GM23338 (cell line): ENCODE results near the gene NME3. TPM values are rescaled to one million over a fixed set of nuclear protein-coding genes. Genes with fewer than 3 reads are reported as not detected.

ENCODE experiments used
- ATAC-seq: fragments of 200-7000 bp; cut with Tn5 transposase; 3 replicates; pipeline ENCODE4 v1.9.1; 2020
- DNase-seq: peaks from one replicate; pipeline ENCODE4 v3.0.0-alpha.2; 2015; ENCODE audit warnings: low spot score
- H2AFZ ChIP-seq: fragments of 200-600 bp; sonication (generic); 2 replicates; pipeline ENCODE4 v1.8.0; 2016; ENCODE audit warnings: antibody characterized with exemption, mild to moderate bottlenecking, moderate library complexity
- H3F3A ChIP-seq: fragments of 200-600 bp; sonication (generic); replicated peaks from 2 replicates; pipeline ENCODE4 v1.8.0; 2017; ENCODE audit warnings: antibody characterized with exemption, mixed run types, low read depth
- H3K27ac ChIP-seq: fragments of 200-600 bp; sonication (generic); 2 replicates; pipeline ENCODE4 v1.6.1; 2016; ENCODE audit warnings: low read depth
- H3K27me3 ChIP-seq: fragments of 200-600 bp; sonication (generic); 2 replicates; pipeline ENCODE4 v1.8.0; 2016; ENCODE audit warnings: mild to moderate bottlenecking, mixed run types, moderate library complexity; ENCODE audit not compliant: insufficient read depth
- H3K36me3 ChIP-seq: fragments of 200-600 bp; sonication (generic); 2 replicates; pipeline ENCODE4 v1.8.0; 2016; ENCODE audit warnings: mild to moderate bottlenecking; ENCODE audit not compliant: insufficient read depth
- H3K4me1 ChIP-seq: fragments of 200-600 bp; sonication (generic); 2 replicates; pipeline ENCODE4 v1.8.0; 2016; ENCODE audit warnings: mild to moderate bottlenecking, moderate library complexity; ENCODE audit not compliant: insufficient read depth
- H3K4me2 ChIP-seq: fragments of 200-600 bp; sonication (generic); 2 replicates; pipeline ENCODE4 v1.7.1; 2017; ENCODE audit warnings: mixed run types
- H3K4me3 ChIP-seq: fragments of 200-600 bp; sonication (generic); 2 replicates; pipeline ENCODE4 v1.6.1; 2016; ENCODE audit warnings: mixed run types
- H3K79me2 ChIP-seq: fragments of 200-600 bp; sonication (generic); replicated peaks from 2 replicates; pipeline ENCODE4 v1.8.0; 2017; ENCODE audit warnings: mild to moderate bottlenecking; ENCODE audit not compliant: insufficient read depth
- H3K9me2 ChIP-seq: fragments of 200-600 bp; sonication (generic); 2 replicates; pipeline ENCODE4 v1.8.0; 2017; ENCODE audit not compliant: insufficient read depth
- H4K20me1 ChIP-seq: fragments of 200-600 bp; sonication (generic); replicated peaks from 2 replicates; pipeline ENCODE4 v1.8.0; 2017; ENCODE audit warnings: mild to moderate bottlenecking; ENCODE audit not compliant: insufficient read depth
- H3K27ac Mint-ChIP-seq: 2 replicates; pipeline ENCODE4 v1.8.0; 2020; ENCODE audit warnings: inconsistent platforms, mild to moderate bottlenecking, moderate library complexity, mixed read lengths
- H3K27me3 Mint-ChIP-seq: 3 replicates; pipeline ENCODE4 v1.8.0; 2022; ENCODE audit warnings: low read depth, mild to moderate bottlenecking, moderate library complexity, mixed read lengths, inconsistent platforms; ENCODE audit not compliant: insufficient read depth, poor library complexity
- H3K36me3 Mint-ChIP-seq: 3 replicates; pipeline ENCODE4 v1.8.0; 2021; ENCODE audit warnings: low read depth, mild to moderate bottlenecking, inconsistent platforms, moderate library complexity, mixed read lengths
- H3K4me1 Mint-ChIP-seq: 3 replicates; pipeline ENCODE4 v1.8.0; 2020; ENCODE audit warnings: mild to moderate bottlenecking, inconsistent platforms, mixed read lengths
- H3K4me3 Mint-ChIP-seq: 3 replicates; pipeline ENCODE4 v1.8.0; 2021; ENCODE audit warnings: moderate library complexity, mild to moderate bottlenecking, inconsistent platforms, mixed read lengths
- H3K9me3 Mint-ChIP-seq: 3 replicates; pipeline ENCODE4 v1.8.0; 2020; ENCODE audit warnings: moderate library complexity, mild to moderate bottlenecking, inconsistent platforms, mixed read lengths
- CREB1 ChIP-seq: fragments of 250-450 bp; sonication (Bioruptor Pico); IDR thresholded peaks from 2 replicates; pipeline ENCODE4 v1.5.0; 2020; ENCODE audit warnings: low read depth, mild to moderate bottlenecking, moderate library complexity
- EZH2 ChIP-seq: fragments of 200-600 bp; sonication (generic); IDR thresholded peaks from one replicate; pipeline ENCODE4 v1.8.0; 2017; ENCODE audit warnings: antibody characterized with exemption, mild to moderate bottlenecking, low read depth; ENCODE audit not compliant: unreplicated experiment
- EZH2phosphoT487 ChIP-seq: fragments of 200-600 bp; sonication (generic); IDR thresholded peaks from one replicate; pipeline ENCODE4 v1.8.1; 2018; ENCODE audit warnings: antibody characterized with exemption; ENCODE audit not compliant: unreplicated experiment
- JUNB ChIP-seq: IDR thresholded peaks from one replicate; pipeline ENCODE4 v1.6.1; 2016; ENCODE audit warnings: antibody characterized with exemption; ENCODE audit not compliant: unreplicated experiment
- NANOG ChIP-seq: IDR thresholded peaks from 2 replicates; pipeline ENCODE4 v1.6.1; 2016; ENCODE audit warnings: antibody characterized with exemption, borderline replicate concordance
- POLR2AphosphoS5 ChIP-seq: IDR thresholded peaks from 2 replicates; pipeline ENCODE4 v1.6.1; 2016; ENCODE audit warnings: antibody characterized with exemption, low read depth
- ZNF114 ChIP-seq: fragments of 250-450 bp; sonication (Bioruptor Pico); IDR thresholded peaks from 2 replicates; pipeline ENCODE4 v1.5.0; 2020; ENCODE audit warnings: mild to moderate bottlenecking, moderate library complexity
- ZNF331 ChIP-seq: fragments of 250-450 bp; sonication (Bioruptor Pico); IDR thresholded peaks from 2 replicates; pipeline ENCODE4 v1.5.0; 2020; ENCODE audit warnings: low read depth, mild to moderate bottlenecking, moderate library complexity
- polyA plus RNA-seq: library from polyadenylated mRNA; unstranded; fragments of >200 nt; fragmentation: Nextera tagmentation; extraction: Ambion mirVana; gene quantifications from 2 replicates; pipeline ENCODE4 v1.2.1, GENCODE V29; 2016
- total RNA-seq: library from RNA; depleted of rRNA; stranded (reverse); fragments of >200 nt; shearing (Covaris generic); gene quantifications from 2 replicates; pipeline ENCODE4 v1.2.3, GENCODE V29; 2014
- TF ChIP-seq, protein P1 (sequence below), 2 experiments: fragments of 200-600 bp in 1 of 2; sonication (generic) in 1 of 2; conservative IDR thresholded peaks; 2 replicates each; pipeline versions ENCODE4 v1.5.1 to v1.6.1; 2016 to 2017; ENCODE audit warnings: antibody characterized with exemption in 2 of 2, low read depth in 2 of 2, mild to moderate bottlenecking in 2 of 2, moderate library complexity in 1 of 2
- TF ChIP-seq, protein P2 (sequence below): IDR thresholded peaks from one replicate; pipeline ENCODE4 v1.6.1; 2018; ENCODE audit warnings: antibody characterized with exemption; ENCODE audit not compliant: unreplicated experiment
- TF ChIP-seq, protein P3 (sequence below): fragments of 250-450 bp; sonication (Bioruptor Pico); IDR thresholded peaks from 2 replicates; pipeline ENCODE4 v1.5.0; 2020; ENCODE audit warnings: mild to moderate bottlenecking, moderate library complexity
- TF ChIP-seq, protein P4 (sequence below): IDR thresholded peaks from 2 replicates; pipeline ENCODE4 v1.6.1; 2016; ENCODE audit warnings: antibody characterized with exemption

NME3 gene
- total and polyA plus RNA-seq, 2 experiments from 2014 or later: 95.3 to 130 TPM

DNA sequence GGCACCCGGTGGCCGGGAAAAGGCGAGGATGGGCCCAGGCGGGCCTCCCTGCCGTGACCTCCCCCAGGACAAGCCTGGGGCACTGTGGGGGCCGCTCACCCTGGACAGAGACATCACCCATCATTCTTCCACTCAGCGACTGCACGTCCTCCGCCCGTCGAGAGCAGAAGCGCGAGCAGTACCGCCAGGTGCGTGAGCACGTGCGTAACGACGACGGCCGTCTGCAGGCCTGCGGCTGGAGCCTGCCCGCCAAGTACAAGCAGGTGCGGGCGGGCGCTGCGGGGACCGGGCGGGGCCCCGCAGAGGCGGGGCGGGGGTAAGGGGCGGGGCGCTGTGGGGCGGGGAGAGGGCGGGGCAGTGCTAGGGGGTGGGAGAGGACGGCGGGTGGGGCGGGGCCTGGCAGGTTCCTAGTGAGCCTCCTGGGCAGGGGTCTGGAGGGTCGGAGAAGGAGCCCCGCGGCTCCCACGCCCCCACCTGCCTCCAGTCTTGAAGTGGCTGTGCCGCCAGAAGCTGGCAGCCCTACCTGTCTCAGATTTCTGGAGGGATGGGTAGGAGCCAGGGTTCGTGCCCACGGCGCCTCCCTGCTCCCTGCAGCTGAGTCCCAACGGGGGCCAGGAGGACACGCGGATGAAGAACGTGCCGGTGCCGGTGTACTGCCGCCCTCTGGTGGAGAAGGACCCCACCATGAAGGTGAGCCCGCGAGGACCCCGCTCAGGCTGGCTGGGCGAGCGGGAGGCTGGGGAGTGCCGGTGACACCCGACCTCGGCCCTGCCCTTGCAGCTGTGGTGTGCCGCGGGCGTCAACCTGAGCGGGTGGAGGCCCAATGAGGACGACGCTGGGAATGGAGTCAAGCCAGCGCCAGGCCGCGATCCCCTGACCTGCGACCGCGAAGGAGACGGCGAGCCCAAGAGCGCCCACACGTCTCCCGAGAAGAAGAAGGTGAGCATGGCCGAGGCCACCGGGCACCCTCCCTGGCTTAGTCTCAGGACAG, 7.5 kb downstream of the NME3 start:
- no peaks in the 10 kb centered on the region for H4K20me1 ChIP-seq
- no peak overlapping the region for H3K27ac ChIP-seq
- no peaks in the 10 kb centered on the region for H3K79me2 ChIP-seq
- TF ChIP-seq CREB1 (CRISPR knock-in tag) (0 out of 2 replicates have a peak, but pooled peaks have one; percentile 40), EZH2 (no peak), NANOG (no peak), ZNF114 (CRISPR knock-in tag) (no peak), ZNF331 (no peak), EZH2phosphoT487 (no peak), JUNB (no peak), POLR2AphosphoS5 (peak; percentile 45; the same call in 1 of the 2 replicates)
- TF ChIP-seq, protein P1, sequence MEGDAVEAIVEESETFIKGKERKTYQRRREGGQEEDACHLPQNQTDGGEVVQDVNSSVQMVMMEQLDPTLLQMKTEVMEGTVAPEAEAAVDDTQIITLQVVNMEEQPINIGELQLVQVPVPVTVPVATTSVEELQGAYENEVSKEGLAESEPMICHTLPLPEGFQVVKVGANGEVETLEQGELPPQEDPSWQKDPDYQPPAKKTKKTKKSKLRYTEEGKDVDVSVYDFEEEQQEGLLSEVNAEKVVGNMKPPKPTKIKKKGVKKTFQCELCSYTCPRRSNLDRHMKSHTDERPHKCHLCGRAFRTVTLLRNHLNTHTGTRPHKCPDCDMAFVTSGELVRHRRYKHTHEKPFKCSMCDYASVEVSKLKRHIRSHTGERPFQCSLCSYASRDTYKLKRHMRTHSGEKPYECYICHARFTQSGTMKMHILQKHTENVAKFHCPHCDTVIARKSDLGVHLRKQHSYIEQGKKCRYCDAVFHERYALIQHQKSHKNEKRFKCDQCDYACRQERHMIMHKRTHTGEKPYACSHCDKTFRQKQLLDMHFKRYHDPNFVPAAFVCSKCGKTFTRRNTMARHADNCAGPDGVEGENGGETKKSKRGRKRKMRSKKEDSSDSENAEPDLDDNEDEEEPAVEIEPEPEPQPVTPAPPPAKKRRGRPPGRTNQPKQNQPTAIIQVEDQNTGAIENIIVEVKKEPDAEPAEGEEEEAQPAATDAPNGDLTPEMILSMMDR (conservative IDR thresholded peaks at IDR 0.05; ENCODE audit: low read depth in 2 of 2): peak; percentile 62 to 87
- TF ChIP-seq, protein P2, sequence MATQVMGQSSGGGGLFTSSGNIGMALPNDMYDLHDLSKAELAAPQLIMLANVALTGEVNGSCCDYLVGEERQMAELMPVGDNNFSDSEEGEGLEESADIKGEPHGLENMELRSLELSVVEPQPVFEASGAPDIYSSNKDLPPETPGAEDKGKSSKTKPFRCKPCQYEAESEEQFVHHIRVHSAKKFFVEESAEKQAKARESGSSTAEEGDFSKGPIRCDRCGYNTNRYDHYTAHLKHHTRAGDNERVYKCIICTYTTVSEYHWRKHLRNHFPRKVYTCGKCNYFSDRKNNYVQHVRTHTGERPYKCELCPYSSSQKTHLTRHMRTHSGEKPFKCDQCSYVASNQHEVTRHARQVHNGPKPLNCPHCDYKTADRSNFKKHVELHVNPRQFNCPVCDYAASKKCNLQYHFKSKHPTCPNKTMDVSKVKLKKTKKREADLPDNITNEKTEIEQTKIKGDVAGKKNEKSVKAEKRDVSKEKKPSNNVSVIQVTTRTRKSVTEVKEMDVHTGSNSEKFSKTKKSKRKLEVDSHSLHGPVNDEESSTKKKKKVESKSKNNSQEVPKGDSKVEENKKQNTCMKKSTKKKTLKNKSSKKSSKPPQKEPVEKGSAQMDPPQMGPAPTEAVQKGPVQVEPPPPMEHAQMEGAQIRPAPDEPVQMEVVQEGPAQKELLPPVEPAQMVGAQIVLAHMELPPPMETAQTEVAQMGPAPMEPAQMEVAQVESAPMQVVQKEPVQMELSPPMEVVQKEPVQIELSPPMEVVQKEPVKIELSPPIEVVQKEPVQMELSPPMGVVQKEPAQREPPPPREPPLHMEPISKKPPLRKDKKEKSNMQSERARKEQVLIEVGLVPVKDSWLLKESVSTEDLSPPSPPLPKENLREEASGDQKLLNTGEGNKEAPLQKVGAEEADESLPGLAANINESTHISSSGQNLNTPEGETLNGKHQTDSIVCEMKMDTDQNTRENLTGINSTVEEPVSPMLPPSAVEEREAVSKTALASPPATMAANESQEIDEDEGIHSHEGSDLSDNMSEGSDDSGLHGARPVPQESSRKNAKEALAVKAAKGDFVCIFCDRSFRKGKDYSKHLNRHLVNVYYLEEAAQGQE: no peak
- TF ChIP-seq, protein P3, sequence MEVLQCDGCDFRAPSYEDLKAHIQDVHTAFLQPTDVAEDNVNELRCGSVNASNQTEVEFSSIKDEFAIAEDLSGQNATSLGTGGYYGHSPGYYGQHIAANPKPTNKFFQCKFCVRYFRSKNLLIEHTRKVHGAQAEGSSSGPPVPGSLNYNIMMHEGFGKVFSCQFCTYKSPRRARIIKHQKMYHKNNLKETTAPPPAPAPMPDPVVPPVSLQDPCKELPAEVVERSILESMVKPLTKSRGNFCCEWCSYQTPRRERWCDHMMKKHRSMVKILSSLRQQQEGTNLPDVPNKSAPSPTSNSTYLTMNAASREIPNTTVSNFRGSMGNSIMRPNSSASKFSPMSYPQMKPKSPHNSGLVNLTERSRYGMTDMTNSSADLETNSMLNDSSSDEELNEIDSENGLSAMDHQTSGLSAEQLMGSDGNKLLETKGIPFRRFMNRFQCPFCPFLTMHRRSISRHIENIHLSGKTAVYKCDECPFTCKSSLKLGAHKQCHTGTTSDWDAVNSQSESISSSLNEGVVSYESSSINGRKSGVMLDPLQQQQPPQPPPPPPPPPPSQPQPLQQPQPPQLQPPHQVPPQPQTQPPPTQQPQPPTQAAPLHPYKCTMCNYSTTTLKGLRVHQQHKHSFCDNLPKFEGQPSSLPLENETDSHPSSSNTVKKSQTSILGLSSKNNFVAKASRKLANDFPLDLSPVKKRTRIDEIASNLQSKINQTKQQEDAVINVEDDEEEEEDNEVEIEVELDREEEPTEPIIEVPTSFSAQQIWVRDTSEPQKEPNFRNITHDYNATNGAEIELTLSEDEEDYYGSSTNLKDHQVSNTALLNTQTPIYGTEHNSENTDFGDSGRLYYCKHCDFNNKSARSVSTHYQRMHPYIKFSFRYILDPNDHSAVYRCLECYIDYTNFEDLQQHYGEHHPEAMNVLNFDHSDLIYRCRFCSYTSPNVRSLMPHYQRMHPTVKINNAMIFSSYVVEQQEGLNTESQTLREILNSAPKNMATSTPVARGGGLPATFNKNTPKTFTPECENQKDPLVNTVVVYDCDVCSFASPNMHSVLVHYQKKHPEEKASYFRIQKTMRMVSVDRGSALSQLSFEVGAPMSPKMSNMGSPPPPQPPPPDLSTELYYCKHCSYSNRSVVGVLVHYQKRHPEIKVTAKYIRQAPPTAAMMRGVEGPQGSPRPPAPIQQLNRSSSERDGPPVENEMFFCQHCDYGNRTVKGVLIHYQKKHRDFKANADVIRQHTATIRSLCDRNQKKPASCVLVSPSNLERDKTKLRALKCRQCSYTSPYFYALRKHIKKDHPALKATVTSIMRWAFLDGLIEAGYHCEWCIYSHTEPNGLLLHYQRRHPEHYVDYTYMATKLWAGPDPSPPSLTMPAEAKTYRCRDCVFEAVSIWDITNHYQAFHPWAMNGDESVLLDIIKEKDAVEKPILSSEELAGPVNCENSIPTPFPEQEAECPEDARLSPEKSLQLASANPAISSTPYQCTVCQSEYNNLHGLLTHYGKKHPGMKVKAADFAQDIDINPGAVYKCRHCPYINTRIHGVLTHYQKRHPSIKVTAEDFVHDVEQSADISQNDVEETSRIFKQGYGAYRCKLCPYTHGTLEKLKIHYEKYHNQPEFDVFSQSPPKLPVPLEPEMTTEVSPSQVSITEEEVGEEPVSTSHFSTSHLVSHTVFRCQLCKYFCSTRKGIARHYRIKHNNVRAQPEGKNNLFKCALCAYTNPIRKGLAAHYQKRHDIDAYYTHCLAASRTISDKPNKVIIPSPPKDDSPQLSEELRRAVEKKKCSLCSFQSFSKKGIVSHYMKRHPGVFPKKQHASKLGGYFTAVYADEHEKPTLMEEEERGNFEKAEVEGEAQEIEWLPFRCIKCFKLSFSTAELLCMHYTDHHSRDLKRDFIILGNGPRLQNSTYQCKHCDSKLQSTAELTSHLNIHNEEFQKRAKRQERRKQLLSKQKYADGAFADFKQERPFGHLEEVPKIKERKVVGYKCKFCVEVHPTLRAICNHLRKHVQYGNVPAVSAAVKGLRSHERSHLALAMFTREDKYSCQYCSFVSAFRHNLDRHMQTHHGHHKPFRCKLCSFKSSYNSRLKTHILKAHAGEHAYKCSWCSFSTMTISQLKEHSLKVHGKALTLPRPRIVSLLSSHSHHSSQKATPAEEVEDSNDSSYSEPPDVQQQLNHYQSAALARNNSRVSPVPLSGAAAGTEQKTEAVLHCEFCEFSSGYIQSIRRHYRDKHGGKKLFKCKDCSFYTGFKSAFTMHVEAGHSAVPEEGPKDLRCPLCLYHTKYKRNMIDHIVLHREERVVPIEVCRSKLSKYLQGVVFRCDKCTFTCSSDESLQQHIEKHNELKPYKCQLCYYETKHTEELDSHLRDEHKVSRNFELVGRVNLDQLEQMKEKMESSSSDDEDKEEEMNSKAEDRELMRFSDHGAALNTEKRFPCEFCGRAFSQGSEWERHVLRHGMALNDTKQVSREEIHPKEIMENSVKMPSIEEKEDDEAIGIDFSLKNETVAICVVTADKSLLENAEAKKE (CRISPR knock-in tag): no peak
- TF ChIP-seq, protein P4, sequence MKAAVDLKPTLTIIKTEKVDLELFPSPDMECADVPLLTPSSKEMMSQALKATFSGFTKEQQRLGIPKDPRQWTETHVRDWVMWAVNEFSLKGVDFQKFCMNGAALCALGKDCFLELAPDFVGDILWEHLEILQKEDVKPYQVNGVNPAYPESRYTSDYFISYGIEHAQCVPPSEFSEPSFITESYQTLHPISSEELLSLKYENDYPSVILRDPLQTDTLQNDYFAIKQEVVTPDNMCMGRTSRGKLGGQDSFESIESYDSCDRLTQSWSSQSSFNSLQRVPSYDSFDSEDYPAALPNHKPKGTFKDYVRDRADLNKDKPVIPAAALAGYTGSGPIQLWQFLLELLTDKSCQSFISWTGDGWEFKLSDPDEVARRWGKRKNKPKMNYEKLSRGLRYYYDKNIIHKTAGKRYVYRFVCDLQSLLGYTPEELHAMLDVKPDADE: no peak
- no peaks in the 10 kb centered on the region for H3K9me2 ChIP-seq
- no peaks in the 10 kb centered on the region for H3K4me1 Mint-ChIP-seq
- H3K4me1 ChIP-seq: no peaks in the 10 kb centered on the region; the same call in 1 of the 2 replicates
- H3K4me3 ChIP-seq: peak overlapping the region; percentile 53
- H3K4me3 Mint-ChIP-seq: peak overlapping the region; percentile 49; the same call in 2 of the 3 replicates
- no peak overlapping the region for H3K27ac Mint-ChIP-seq
- 0 out of 2 replicates have a peak, but pooled peaks cover 3% of the 10 kb centered on the region for H3F3A ChIP-seq
- peak overlapping the region; percentile 78 for H3K4me2 ChIP-seq
- peak; percentile 92 for DNase-seq
- no peaks in the 10 kb centered on the region for H3K27me3 ChIP-seq
- no peaks in the 10 kb centered on the region for H3K9me3 Mint-ChIP-seq
- peak; percentile 84 for ATAC-seq
- H3K36me3 ChIP-seq: no peaks in the 10 kb centered on the region
- peaks cover 12% of the 10 kb centered on the region for H3K36me3 Mint-ChIP-seq
- peaks cover 12% of the 10 kb centered on the region for H3K27me3 Mint-ChIP-seq
- H2AFZ ChIP-seq: no peak overlapping the region
